Testis (tissue), 3 donors: Measurements from ENCODE around the gene IL17RD. TPM values are rescaled to one million over a fixed set of nuclear protein-coding genes. Genes with fewer than 3 reads are reported as not detected.
A peak's percentile ranks its signal among the peaks of the same experiment; 100 is the strongest.

Experiments
- DNase-seq: peaks from one replicate; pipeline ENCODE4 v3.0.0-alpha.2; 2019
- H3K27ac ChIP-seq, 2 donors: fragments of 200-600 bp; sonication (generic); one replicate each; pipeline ENCODE4 v1.5.1; 2019
- H3K27me3 ChIP-seq: fragments of 200-600 bp; sonication (generic); one replicate; pipeline ENCODE4 v1.5.1; 2019
- H3K36me3 ChIP-seq: fragments of 200-600 bp; sonication (generic); one replicate; pipeline ENCODE4 v1.5.1; 2017; ENCODE audit warnings: low read depth; ENCODE audit errors: missing control alignments
- H3K4me1 ChIP-seq: fragments of 200-600 bp; sonication (generic); one replicate; pipeline ENCODE4 v1.5.1; 2019
- H3K4me3 ChIP-seq, 2 donors: fragments of 200-600 bp; sonication (generic); one replicate each; pipeline ENCODE4 v1.5.1; 2017 to 2019
- H3K9me3 ChIP-seq: fragments of 200-600 bp; sonication (generic); one replicate; pipeline ENCODE4 v1.5.1; 2017
- CTCF ChIP-seq, 3 experiments: fragments of 450-650 bp in 2 of 3; fragments of 200-600 bp in 1 of 3; sonication (generic) in 1 of 3; IDR thresholded peaks; one replicate each; pipeline ENCODE4 v1.5.1; 2016 to 2019; ENCODE audit warnings: antibody characterized with exemption in 3 of 3, mild to moderate bottlenecking in 2 of 3, moderate library complexity in 1 of 3
- POLR2A ChIP-seq: fragments of 450-650 bp; IDR thresholded peaks from one replicate; pipeline ENCODE4 v1.6.1; 2017; ENCODE audit warnings: antibody characterized with exemption, mild to moderate bottlenecking, moderate library complexity
- WGBS, 2 donors: methylation state at CpG; one replicate each; pipeline ENCODE4 v1.1.5; 2018; 5-methylcytosine and 5-hydroxymethylcytosine counted together
- intact Hi-C: fragments of 100-400 bp; cut with DNase I; formaldehyde crosslinking; loops from one replicate; pipeline ENCODE4 v1.15.1; 2023; ENCODE audit warnings: low total_unique reads
- polyA plus RNA-seq: library from polyadenylated mRNA; stranded (reverse); fragments of 350-450 nt; fragmentation: Illumina TruSeq; extraction: RNeasy Lipid Tissue Mini Kit (QIAGEN cat#74804); gene quantifications from one replicate; pipeline ENCODE4 v1.2.3, GENCODE V29; 2014; ENCODE audit warnings: low read depth, low replicate concordance; ENCODE audit not compliant: insufficient read depth
- total RNA-seq, 2 donors: library from RNA; depleted of rRNA; stranded (reverse); fragments of >200 nt; gene quantifications; one replicate each; pipeline ENCODE4 v1.2.3, GENCODE V29; 2016

The IL17RD gene
- total and polyA plus RNA-seq, 3 donors from 2014 or later, result 25.0 to 29.9 (median 27.9) TPM

DNA sequence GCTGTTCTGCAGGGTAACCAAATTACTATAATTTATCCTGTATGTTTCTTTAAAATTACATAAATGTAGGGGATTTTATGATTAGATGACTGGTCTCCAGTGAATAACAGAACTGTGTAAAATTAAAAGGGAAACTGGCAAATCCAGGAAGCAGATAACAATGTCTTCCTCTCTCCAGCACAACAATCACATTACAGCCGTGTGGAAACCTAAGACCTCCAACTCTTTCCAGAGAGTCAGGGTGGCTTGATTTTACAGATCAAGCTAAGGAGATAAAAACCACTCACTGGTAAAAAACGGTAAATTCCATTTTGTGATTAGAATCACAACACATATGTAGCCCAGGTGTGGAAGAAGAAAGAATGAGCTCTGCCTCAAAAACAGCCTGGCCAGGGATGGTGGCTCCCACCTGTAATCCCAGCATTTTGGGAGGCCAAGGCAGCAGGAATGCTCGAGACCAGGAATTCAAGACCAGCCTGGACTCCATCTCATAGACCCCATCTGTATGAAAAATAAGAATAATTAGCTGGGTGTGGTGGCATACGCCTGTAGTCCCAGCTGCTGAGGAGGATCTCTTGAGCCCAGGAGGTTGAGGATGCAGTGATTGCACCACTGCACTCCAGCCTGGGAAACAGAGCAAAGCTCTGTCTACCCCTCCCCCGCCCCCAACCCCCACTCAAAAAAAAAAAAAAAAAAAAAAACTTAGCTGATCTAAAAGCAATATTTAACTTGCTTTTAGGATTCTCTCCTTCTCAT, 29.0 kb downstream of the IL17RD start:
- Histone ChIP-seq H3K27ac (no peak overlapping the region), H3K4me1 (no peaks in the 10 kb centered on the region), H3K4me3 (no peak overlapping the region), H3K27me3 (no peaks in the 10 kb centered on the region), H3K36me3 (no peaks in the 10 kb centered on the region), H3K9me3 (no peaks in the 10 kb centered on the region)
- TF ChIP-seq CTCF (IDR thresholded peaks at IDR 0.05) (no peak), POLR2A (no peak)
- intact Hi-C loops, result no loop called here
- DNase-seq, result peak; percentile 1
- WGBS, 2 donors, result 82 to 87% methylated on average over 5 of the region's 5 CpGs

GRCh38 chr3:57133157-57133556, 32.0 kb downstream of the IL17RD start:
- TF ChIP-seq POLR2A (no peak), CTCF (IDR thresholded peaks at IDR 0.05) (no peak)

GRCh38 chr3:57132674-57133073, 32.5 kb downstream of the IL17RD start:
- Histone ChIP-seq H3K27me3 (no peaks in the 10 kb centered on the region), H3K27ac (no peak overlapping the region), H3K4me1 (peaks cover 11% of the 10 kb centered on the region), H3K9me3 (no peaks in the 10 kb centered on the region), H3K36me3 (no peaks in the 10 kb centered on the region), H3K4me3 (no peak overlapping the region)
- TF ChIP-seq POLR2A, result no peak
- TF ChIP-seq CTCF (IDR thresholded peaks at IDR 0.05), result peak in 2 of 3 experiments; percentile 21 to 32
- intact Hi-C loops, result no loop called here
- no peak for DNase-seq
- 81 to 90% methylated on average over 2 of the region's 2 CpGs for WGBS, 2 donors

More at GRCh38 chr3:57133157-57133556, 32.0 kb downstream of the IL17RD start:
- no peak for DNase-seq
- Histone ChIP-seq H3K27ac (no peak overlapping the region), H3K4me3 (no peak overlapping the region), H3K27me3 (no peaks in the 10 kb centered on the region), H3K36me3 (no peaks in the 10 kb centered on the region), H3K4me1 (peaks cover 11% of the 10 kb centered on the region), H3K9me3 (no peaks in the 10 kb centered on the region)
- intact Hi-C loops, result no loop called here
- WGBS, 2 donors, result 70 to 72% methylated on average over 4 of the region's 4 CpGs

DNA sequence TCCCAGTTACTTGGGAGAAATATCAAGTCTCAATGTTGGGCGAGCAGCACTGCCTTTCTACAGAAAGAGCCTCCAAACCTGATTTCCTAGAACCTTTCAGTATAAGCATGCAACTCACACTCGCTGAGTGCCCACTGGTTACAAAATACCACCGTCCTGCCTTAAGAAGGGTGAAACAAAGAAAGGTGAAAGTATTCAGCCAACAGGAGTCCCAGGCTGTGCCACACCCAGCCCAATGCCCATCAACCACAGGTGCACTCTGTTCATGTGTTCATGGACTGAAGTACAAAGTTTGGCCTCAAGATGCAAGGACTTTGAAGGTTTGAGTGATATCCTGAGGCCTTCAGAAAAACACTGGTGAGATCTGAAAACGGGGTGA, 34.0 kb downstream of the IL17RD start:
- Histone ChIP-seq H3K9me3 (no peaks in the 10 kb centered on the region), H3K4me1 (peaks cover 15% of the 10 kb centered on the region), H3K4me3 (no peak overlapping the region), H3K27ac (peak overlapping the region in 1 of 2 donors; percentile 71), H3K36me3 (no peaks in the 10 kb centered on the region), H3K27me3 (no peaks in the 10 kb centered on the region)
- 79 to 85% methylated on average over 4 of the region's 4 CpGs for WGBS, 2 donors
- DNase-seq, result no peak
- TF ChIP-seq CTCF (IDR thresholded peaks at IDR 0.05) (no peak), POLR2A (no peak)
- intact Hi-C loops, result no loop called here
